WERI-Rb-1 (cell line): ENCODE data around the gene COL20A1.
A peak's percentile ranks its signal among the peaks of the same experiment; 100 is the strongest.

Experiments
- DNase-seq: peaks from one replicate; pipeline ENCODE4 v3.0.0-alpha.2; 2020
- H3K27ac ChIP-seq: fragments of 250-450 bp; sonication (Bioruptor Pico); 2 replicates; pipeline ENCODE4 v1.5.1; 2020; ENCODE audit warnings: mild to moderate bottlenecking, moderate library complexity
- H3K27me3 ChIP-seq: fragments of 250-450 bp; sonication (Bioruptor Pico); 2 replicates; pipeline ENCODE4 v1.5.1; 2021; ENCODE audit warnings: mild to moderate bottlenecking, low read depth, moderate library complexity; ENCODE audit not compliant: insufficient read depth, severe bottlenecking
- H3K36me3 ChIP-seq: fragments of 250-450 bp; sonication (Bioruptor Pico); 2 replicates; pipeline ENCODE4 v1.5.1; 2020; ENCODE audit warnings: mild to moderate bottlenecking, moderate library complexity
- H3K4me3 ChIP-seq: 2 replicates; pipeline ENCODE4 v1.5.1; 2011; ENCODE audit warnings: low read depth, mild to moderate bottlenecking, control low read depth, low read length
- H3K9me3 ChIP-seq: fragments of 250-450 bp; sonication (Bioruptor Pico); 2 replicates; pipeline ENCODE4 v1.5.1; 2021; ENCODE audit warnings: mild to moderate bottlenecking, moderate library complexity; ENCODE audit not compliant: severe bottlenecking
- TF ChIP-seq, protein P1 (sequence below): IDR thresholded peaks from 2 replicates; pipeline ENCODE4 v1.5.1; 2011; ENCODE audit warnings: low read depth, mild to moderate bottlenecking, control low read depth, inconsistent platforms, low read length

COL20A1 gene

DNA sequence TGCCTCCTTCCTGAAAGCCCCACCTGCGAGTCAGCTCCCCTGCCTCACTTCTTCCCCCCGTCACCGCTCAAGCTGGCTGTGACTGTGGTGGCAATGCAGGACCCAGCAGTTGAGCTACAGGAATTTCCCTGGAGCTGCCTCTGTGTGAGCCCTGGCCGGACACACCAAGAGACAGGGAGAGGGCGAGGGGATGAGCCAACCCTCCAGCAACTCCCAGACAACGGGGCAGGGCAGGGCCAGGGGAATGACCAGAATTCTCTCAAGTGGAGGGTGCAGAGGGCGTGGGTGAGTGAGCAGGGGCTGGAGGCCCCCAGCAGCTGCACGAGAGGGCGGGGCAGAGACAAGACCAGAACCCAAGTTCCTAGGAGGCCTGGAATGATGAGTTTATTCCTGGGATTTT, 25.3 kb upstream of the COL20A1 start:
- no peaks in the 10 kb centered on the region for H3K27me3 ChIP-seq
- no peaks in the 10 kb centered on the region for H3K36me3 ChIP-seq
- H3K27ac ChIP-seq, result no peak overlapping the region
- H3K9me3 ChIP-seq, result no peaks in the 10 kb centered on the region
- DNase-seq, result no peak
- H3K4me3 ChIP-seq, result no peak overlapping the region
- TF ChIP-seq, protein P1, sequence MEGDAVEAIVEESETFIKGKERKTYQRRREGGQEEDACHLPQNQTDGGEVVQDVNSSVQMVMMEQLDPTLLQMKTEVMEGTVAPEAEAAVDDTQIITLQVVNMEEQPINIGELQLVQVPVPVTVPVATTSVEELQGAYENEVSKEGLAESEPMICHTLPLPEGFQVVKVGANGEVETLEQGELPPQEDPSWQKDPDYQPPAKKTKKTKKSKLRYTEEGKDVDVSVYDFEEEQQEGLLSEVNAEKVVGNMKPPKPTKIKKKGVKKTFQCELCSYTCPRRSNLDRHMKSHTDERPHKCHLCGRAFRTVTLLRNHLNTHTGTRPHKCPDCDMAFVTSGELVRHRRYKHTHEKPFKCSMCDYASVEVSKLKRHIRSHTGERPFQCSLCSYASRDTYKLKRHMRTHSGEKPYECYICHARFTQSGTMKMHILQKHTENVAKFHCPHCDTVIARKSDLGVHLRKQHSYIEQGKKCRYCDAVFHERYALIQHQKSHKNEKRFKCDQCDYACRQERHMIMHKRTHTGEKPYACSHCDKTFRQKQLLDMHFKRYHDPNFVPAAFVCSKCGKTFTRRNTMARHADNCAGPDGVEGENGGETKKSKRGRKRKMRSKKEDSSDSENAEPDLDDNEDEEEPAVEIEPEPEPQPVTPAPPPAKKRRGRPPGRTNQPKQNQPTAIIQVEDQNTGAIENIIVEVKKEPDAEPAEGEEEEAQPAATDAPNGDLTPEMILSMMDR, result no peak

DNA sequence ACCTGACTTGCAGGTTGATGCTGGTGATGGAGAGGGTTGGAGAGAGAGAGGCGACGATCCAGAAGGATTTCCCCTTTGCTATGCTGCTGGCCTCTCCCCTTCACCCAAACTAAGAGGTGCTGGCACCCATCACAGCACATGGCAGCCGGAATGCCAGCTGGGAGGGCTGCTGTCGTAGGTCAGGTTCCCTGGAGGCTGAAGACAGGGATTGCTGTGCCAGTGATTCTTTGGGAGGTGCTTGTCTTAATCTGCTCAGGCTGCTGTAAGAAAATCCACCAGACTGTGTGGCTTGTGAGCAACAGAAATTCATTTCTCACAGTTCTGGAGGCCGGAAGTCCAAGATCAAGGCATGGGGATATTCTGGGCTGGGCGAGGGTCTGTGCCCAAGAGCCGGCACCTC, 24.7 kb upstream of the COL20A1 start:
- H3K27me3 ChIP-seq, result no peaks in the 10 kb centered on the region
- TF ChIP-seq, protein P1, result no peak
- H3K4me3 ChIP-seq, result peak overlapping the region; percentile 33

DNA sequence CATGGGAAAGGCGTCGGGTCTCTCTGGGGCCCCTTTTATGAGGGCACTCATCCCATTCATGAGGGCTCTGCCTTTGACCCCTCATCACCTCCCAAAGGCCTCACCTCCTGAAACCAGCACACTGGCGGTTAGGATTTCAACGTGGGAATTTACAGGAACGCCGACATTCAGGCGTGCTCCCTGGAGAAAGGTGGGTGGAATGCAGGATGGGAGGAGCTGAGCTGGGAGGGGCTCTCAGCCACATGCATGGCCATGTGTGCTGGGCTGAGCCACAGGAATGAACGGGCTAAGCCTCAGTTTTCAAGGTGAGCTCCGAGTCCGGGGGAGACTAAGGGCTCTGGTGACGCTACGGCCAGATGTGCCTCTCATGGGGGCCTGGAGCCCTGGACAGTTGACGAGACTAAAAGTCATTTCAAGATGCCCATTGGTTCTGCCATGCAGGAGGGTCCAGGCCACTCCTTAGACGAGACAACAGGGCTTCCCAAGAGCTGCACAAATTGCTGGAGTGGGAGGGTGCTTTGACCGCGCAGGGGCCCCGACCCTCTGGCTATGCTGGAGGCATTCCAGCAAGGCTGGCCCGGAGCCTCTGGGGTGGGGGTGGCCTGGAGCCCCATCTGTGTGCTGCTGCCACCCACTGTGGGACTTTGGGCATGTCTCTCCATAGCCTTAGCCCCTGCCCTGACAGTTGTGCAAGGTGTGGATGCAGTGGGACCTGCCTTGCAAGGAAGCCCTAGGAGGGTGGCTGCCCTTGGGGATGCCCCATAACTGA, 24.1 kb upstream of the COL20A1 start:
- no peaks in the 10 kb centered on the region for H3K9me3 ChIP-seq
- no peaks in the 10 kb centered on the region for H3K27me3 ChIP-seq
- TF ChIP-seq, protein P1, result no peak
- DNase-seq, result peak; percentile 52
- no peaks in the 10 kb centered on the region for H3K36me3 ChIP-seq
- H3K27ac ChIP-seq, result peak overlapping the region; percentile 77
- H3K4me3 ChIP-seq, result peak overlapping the region; percentile 33

More for the DNA sequence above, 24.7 kb upstream of the COL20A1 start:
- peak; percentile 52 for DNase-seq
- H3K36me3 ChIP-seq, result no peaks in the 10 kb centered on the region
- H3K9me3 ChIP-seq, result no peaks in the 10 kb centered on the region
- peak overlapping the region; percentile 77 for H3K27ac ChIP-seq

DNA sequence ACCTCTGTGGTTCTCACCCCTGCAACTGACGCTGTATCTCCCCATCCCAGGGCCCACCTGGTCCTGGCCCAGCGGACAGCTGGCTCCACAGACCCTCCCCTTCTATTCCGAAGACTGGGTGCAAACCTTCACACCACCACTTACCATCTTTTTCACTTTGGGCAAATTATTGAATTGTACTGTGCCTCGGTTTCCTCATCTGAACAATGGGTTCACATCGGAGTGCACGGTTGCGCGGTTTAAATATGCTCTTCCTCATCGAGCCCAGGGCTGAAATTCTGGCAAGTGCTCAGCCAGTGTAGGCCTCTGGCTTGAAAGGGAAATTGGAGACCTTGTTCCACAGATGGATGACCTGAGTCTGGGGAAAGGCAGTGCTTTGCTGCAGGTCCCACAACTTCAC, 23.3 kb upstream of the COL20A1 start:
- no peak overlapping the region for H3K4me3 ChIP-seq
- H3K36me3 ChIP-seq, result no peaks in the 10 kb centered on the region
- no peak overlapping the region for H3K27ac ChIP-seq
- H3K9me3 ChIP-seq, result no peaks in the 10 kb centered on the region
- DNase-seq, result no peak
- H3K27me3 ChIP-seq, result no peaks in the 10 kb centered on the region
- TF ChIP-seq, protein P1, result no peak

DNA sequence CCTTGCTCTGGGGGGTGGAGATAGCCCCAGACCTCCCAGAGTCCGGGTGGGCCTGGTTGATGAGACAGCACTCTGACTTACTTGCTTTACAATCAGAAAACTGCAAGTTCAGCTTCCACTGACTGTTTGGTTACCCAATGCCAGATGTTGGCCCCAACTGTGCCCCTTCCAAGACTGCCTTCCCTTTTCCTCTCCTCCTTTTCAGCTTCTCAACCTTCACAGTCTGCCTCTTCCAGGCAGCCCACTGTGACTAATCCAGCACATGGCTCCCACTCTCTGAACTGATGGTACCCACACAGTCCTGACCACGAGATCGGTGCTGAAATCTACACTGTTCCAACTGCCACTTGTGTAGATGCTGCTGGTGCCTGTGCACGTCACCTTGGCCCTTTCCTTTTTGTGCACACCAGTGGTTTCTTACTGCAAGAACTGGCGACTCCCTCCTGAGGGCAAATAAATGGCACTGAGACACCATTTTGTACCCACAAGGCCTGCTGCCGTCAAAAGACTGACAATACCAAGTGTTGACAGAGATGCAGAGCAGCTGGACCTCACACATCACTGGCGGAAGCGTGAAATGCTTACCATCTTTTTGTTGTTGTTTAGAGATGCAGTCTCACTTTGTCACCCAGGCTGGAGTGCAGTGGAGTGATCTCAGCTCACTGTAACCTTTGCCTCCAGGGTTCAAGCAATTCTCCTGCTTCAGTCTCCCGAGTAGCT, 22.2 kb upstream of the COL20A1 start:
- TF ChIP-seq, protein P1, result no peak
- Histone ChIP-seq H3K4me3 (no peak overlapping the region), H3K27me3 (no peaks in the 10 kb centered on the region), H3K9me3 (no peaks in the 10 kb centered on the region), H3K27ac (no peak overlapping the region), H3K36me3 (peaks cover under 1% of the 10 kb centered on the region; the same call in 1 of the 2 replicates)
- no peak for DNase-seq
